Adipose tissue (tissue), 3 donors: Measurements from ENCODE around the gene PPP1R10. TPM values are rescaled to one million over a fixed set of nuclear protein-coding genes. Genes with fewer than 3 reads are reported as not detected.
A peak's percentile ranks its signal among the peaks of the same experiment; 100 is the strongest.

ENCODE experiments used
- H3K27ac ChIP-seq: one replicate; pipeline ENCODE4 v1.5.1; 2013; ENCODE audit warnings: low read depth, low read length
- WGBS, 3 donors: extraction: QIAGEN DNeasy Blood & Tissue Kit; methylation state at CpG; one replicate each; pipeline ENCODE4 v1.1.7; 2013; 5-methylcytosine and 5-hydroxymethylcytosine counted together
- polyA plus RNA-seq, 3 donors: library from polyadenylated mRNA; stranded (reverse); fragments of 200-250 nt; gene quantifications; one replicate each; pipeline ENCODE4 v1.2.3, GENCODE V29; 2013
- donor health status: healthy with polysubstance abuse.
- donor health status: Bipolar disorder and iron deficiency.
- donor health status: healthy.

Gene PPP1R10
- polyA plus RNA-seq, 3 donors, result 11.6 to 27.4 (median 18.1) TPM

DNA sequence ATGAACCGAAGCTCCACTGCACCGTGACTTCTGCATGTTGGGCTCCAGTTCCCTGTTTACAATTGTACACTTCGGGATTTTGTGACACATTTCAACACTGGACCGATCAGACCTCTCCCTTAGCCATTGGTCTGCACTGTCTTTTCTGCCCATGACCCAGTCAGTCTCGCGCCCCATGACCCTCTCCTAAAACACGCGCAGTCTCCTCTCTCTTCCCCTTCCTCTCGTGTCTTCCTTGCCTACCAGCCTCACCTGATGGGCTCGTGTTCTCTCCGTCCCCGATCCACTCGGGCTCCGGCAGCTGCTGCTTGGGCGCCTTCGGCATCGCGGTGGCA lies 46.3 kb downstream of the PPP1R10 start:
- no peak overlapping the region for H3K27ac ChIP-seq
- 1 to 3% (median 1%) methylated on average over 18 of the region's 18 CpGs for WGBS, 3 donors

DNA sequence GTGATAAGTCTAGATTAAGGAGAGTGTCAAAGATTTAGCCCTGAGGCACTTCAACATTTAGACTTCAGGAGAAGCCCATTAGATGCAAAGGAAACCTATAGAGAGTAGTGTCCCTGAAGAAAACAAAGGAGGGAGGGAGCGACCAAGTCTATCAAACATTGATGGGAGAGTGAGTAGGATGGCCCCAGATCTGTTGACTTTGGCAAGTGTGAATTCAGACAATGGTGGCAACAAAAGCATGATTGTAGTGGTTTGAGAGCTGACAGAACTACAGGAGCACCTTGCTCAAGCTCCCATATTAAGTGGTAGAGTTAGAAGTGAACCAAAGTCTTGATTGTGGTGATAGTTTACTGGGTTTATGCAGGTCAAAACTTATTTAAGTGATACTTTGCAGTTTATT lies 46.8 kb downstream of the PPP1R10 start:
- 36 to 91% (median 78%) methylated on average over 1 of the region's 1 CpG for WGBS, 3 donors
- H3K27ac ChIP-seq, result no peak overlapping the region

DNA sequence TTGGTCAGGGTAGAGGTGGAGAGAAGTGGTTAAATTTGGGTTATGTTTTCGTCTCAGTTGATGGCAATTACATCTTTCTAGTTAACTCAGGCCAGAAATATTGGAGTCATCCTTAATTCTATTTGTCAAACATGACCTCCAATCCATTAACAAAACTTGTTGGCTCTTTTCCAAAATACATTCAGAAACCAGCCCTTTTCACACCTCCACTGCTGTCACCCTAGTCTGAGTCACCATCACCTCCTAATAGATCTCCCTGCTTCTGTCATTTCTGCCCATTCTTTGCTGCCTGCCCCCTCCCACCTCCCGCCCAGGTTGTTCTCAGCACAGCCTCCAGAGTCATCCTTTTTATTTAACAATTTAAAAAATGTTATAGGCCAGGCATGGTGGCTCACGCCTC lies 48.8 kb downstream of the PPP1R10 start:
- WGBS, 3 donors, result 62 to 78% (median 75%) methylated on average over 3 of the region's 3 CpGs
- H3K27ac ChIP-seq, result no peak overlapping the region

DNA sequence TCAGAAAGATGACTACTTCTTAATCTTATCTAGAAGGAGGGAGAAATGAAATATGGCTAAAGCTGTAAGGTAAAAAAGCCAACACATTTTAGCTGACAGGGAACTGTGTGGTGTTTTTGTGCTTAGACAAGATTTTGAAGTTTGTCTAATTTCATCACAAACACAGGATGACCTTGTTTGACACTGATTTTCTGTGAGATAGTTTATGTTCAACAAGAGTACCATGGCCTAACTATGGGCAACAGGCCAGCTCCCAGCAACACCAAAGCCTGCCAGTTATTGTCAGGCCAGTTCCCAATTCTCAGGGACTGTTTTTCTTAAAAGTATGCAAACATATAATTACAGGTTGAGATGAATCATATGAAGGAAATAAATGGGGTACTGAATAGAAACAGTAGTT lies 51.3 kb downstream of the PPP1R10 start:
- no peak overlapping the region for H3K27ac ChIP-seq

DNA sequence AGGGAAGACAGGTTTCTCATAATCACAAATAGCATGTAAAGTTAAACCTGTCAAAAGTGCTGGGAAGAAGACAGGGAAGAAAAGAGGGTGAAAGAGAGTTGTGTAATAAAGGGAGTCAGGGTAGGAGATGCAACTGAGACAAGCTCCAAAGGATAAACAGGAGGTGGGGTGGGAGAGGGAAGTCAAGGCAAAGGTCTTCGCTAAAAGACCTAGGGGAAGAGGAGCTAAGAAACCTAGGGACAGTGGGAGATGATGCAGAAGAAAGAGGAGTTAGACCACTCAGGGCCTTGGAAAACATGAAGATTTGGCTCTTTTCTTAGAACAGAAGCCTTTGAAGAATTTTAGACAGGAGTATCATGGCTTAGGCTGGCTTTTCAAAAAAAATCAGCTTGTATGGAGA lies 52.9 kb downstream of the PPP1R10 start:
- 91 to 97% (median 95%) methylated on average over 1 of the region's 1 CpG for WGBS, 3 donors
- no peak overlapping the region for H3K27ac ChIP-seq

DNA sequence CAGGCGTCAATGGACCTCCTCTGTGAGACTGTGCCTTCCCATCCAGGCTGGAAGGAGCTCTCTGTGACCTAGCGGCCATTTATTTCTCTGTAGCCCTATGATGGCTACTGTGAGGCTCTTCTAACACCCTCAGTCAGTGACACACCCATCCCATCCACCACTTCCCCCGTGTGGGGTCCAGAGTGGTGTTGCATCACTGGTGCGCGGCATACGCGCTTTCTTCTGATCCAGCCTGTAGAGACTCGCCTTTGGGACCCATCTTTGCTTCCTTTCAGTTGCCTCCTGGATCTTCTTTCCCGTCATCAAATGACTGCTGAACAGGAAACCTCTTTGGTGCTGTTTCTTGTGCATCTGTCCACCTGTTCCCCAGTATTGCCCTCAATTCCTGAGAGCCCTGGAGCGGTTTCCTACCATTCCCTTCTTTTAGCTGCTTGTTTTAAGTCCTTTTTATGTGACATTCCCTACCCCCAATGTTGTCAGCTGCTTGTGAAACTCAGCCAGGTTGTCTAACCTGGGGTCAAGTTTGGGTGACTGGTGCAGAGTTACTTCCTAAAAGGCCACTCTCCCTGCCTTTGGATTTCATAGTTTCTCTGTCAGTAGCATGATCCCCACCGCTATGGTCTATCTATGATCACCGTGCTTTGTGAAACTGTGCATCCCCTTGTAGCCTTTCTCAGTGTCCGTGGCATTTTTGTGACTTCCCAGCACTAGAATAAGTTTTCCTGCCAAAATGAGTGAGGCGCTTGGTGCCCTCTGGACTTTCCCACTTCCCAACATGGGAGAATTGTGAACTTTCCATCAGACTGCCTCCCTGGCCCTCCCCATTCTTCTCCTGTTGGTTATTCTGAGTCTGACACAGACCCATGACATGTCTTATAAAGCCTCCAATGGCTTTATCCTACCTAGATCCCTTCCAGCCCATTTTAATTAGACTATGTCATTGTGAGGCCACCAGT lies 54.3 kb downstream of the PPP1R10 start:
- no peak overlapping the region for H3K27ac ChIP-seq
- 85 to 92% (median 86%) methylated on average over 14 of the region's 14 CpGs for WGBS, 3 donors

DNA sequence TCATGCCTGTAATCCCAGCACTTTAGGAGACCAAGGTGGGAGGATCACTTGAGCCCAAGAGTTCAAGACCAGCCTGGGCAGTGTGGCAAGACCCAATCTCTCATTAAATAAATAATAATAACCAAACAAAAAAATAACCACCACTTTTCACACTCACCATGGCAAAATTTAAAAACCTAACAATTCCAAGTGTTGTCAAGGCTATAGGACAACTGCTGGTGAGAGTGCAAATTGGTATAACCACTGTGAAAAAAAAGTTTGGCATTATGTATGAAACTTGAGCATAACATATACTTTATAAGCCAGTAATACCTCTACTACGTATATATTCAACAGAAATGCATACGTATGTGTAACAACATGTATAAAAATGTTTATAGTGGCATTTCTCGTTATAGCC lies 56.1 kb downstream of the PPP1R10 start:
- 90 to 97% (median 94%) methylated on average over 3 of the region's 3 CpGs for WGBS, 3 donors
- no peak overlapping the region for H3K27ac ChIP-seq

DNA sequence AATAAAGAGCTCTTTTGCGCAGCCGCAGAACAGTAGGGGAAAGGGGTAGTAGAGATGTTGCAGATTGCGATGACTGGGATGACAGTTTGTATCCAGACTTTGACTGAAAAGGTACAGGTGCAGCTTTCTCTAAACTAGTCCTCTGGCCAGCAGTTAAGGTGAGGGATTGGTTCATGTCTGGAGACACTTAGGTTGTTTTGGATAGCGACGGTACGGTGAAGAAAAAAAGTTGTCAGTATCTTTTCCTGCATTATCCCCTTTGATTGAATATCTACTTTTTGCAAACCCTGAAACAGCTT lies 59.4 kb downstream of the PPP1R10 start:
- WGBS, 3 donors, result 2 to 6% (median 3%) methylated on average over 6 of the region's 6 CpGs
- H3K27ac ChIP-seq, result peak overlapping the region; percentile 19

DNA sequence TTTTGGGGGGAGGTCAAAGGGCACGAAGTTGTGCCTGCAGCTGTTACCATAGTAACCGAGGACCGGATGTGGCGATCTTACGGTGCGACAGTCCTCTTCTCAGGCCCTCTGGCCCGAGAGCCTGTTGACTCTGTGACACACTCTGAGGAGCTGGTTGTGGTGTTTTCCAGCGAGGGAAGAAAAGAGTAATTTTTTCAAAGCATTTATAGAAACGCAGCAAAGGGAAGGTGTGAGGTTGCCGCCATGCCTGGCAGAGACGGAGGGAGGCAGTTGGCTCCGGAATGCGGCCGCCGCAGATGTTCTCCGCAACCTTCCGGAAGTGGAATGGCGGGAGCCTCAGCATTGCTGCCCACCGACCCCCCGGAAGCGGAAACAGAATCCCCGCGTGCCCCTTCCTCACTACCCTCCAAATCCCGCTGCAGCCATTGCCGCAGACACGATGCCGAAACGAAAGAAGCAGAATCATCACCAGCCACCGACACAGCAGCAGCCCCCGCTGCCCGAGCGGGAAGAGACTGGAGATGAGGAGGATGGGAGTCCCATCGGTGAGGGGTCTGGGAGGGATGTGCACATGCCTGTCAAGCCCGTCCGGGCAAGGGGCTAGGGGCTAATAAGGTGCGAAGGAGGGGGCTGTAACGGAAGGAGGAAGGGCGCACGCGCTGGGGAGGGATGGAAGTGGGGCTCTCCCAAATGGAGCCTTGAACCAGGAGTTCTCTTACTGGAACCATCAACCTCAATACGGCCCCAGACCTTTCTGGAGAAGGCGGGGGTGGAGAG lies 59.9 kb downstream of the PPP1R10 start, which contains the start of gene PRR3:
Gene PRR3 (plus strand): TSS at position 390 of the 777 bp plus-strand sequence. CDS start 50 bp downstream, at position 440.
- H3K27ac ChIP-seq, result peak within 1 kb of the TSS; percentile 96
- 0 to 1% (median 0%) methylated on average over 42 of the region's 42 CpGs for WGBS, 3 donors

DNA sequence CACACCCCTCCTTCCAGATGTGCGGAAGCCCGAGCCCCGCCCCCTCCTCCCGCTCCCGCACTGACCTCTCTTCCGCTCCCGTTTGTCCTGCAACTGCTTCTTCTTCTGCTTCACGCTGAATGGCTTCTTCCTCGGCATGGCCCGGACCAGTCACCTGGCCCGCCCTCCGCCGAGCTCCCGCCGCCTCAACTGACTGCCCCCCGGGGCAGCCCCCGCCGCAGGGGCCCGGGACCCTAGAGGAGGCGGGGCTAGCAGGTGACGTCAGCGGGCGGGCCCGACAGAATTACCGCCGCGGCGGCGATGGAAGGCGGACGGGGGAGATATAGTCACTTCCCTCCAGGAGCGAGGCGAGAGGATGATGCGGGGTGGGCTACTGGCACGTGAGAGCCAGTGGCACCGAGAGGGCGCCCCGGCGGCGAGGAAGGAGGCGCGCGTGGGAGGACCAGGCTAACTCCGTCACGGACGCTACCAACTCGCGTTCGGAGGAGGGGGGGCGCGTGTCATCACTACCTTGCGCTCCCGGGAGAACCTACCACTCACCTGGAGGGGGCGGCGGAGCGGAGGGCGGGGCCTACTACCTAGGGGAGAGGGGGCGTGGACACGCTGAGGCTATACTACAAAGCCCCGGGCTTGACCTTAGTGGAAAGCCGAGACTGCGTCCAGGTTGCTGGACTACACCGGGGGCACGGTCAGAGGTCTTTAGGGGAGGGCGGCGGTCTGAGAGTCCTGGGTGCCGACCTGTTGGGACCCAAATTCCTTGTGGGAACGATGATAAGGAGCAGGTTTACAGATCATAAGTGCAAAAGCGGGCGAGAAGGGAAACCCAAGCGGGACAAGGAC lies 60.8 kb downstream of the PPP1R10 start, which contains the start of gene GNL1:
Gene GNL1 (minus strand): TSS at position 424 of the 840 bp plus-strand sequence. CDS start 286 bp downstream, at position 138.
- peak within 1 kb of the TSS; percentile 96 for H3K27ac ChIP-seq
- WGBS, 3 donors, result 0 to 1% (median 1%) methylated on average over 58 to 71 of the region's 71 CpGs

DNA sequence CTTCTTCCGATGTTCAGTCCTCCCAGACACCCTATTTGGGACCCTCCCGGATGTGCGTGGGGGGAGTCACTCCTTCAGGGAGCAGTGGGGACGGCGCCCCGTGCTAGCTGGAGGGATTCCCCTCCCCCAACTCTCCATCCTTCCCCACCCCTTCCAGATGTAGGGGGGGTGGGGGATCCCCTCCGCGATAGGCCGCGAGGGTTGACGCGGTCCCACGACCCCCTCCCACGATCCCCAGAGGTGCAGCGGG lies 61.3 kb downstream of the PPP1R10 start:
- peak overlapping the region; percentile 96 for H3K27ac ChIP-seq
- 0 to 3% (median 2%) methylated on average over 15 of the region's 15 CpGs for WGBS, 3 donors

DNA sequence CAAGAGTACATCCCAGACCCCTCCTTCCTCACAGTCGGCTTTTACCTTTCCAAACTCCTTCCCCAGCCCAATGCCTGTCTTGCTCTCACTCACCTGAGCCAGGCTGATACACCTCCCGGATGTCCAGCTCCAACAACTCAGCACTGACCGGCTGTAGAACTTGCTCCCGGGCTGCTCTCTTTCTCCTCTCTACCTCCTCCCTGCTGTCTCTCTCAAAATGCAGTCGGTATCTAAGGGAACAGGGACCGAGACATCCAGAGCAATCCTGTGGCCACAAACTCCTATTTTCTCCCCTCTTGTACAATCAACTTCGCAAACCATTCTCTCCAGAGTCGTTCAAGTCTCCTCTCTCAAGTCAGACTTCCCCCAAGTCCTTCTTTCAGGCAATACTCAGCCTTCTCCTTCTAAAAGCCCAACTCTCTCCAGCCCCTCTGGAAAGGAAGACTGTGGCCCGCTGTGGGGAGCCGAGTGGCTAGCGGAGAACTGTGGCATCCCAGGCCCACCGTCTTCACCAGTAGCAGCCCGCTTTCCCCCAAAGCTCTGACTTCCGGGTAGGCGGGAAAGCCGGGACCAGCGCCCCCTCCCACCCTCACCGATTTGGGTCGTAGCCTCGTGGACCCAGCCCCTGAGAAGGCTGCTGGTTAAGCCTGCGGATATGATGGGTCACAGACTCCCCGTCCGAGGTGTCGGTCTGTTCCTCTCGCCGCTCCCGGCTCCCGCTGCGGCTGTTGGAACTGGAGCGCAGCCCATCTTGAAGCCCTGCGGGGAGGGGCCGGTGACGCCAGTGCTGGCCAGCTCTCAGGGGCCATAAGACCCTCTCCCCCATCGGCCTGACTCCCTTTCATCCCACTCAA lies 61.9 kb downstream of the PPP1R10 start:
- H3K27ac ChIP-seq, result peak overlapping the region; percentile 96
- 11 to 15% (median 15%) methylated on average over 34 of the region's 34 CpGs for WGBS, 3 donors

DNA sequence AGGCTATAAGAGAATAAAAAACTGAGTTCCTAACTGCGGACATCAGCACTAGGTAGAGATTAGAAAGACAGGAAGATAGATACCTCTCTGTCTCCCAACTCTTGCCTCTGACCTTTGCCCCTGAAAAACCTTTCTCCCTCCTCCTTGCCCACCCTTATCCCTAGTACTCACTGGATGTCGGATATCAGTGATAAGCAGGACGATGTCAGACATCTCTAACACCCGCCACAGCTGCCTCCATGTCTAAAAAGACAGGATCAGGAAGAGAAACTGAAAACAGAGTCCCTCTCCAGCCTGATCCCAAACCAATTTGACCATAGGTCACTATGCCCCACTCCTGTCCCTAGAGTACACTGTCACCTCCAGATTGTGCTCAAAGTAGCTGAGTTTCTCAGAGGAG lies 62.6 kb downstream of the PPP1R10 start:
- H3K27ac ChIP-seq, result no peak overlapping the region
- 82 to 97% (median 95%) methylated on average over 4 of the region's 4 CpGs for WGBS, 3 donors

Other genes with a start within 250 kb of the PPP1R10 start
- gene HLA-E, start 127.7 kb downstream of the PPP1R10 start, polyA plus RNA-seq, result 100 to 1,000 TPM; 197 to 466 (median 363) TPM
- gene GNL1, start 60.8 kb downstream of the PPP1R10 start, polyA plus RNA-seq, result 10 to 100 TPM; 38.2 to 84.1 (median 47.2) TPM
- gene PRR3, start 59.9 kb downstream of the PPP1R10 start, polyA plus RNA-seq, result 1 to 10 TPM; 4.0 to 6.2 (median 5.3) TPM
- 10 to 100 TPM; 18.3 to 46.5 (median 24.6) TPM for gene ABCF1, start 45.8 kb downstream of the PPP1R10 start, polyA plus RNA-seq
- gene MRPS18B, start 597 bp upstream of the PPP1R10 start, polyA plus RNA-seq, result 10 to 100 TPM; 69.1 to 88.1 (median 77.1) TPM
- gene ATAT1, start 9.6 kb upstream of the PPP1R10 start, polyA plus RNA-seq, result 1 to 10 TPM; 2.5 to 5.1 (median 4.9) TPM
- 10 to 100 TPM in 2 of 3 donors, 1 to 10 TPM in 1; 8.8 to 13.2 (median 10.2) TPM for gene C6orf136, start 29.9 kb upstream of the PPP1R10 start, polyA plus RNA-seq
- 10 to 100 TPM; 16.8 to 22.3 (median 19.7) TPM for gene DHX16, start 55.8 kb upstream of the PPP1R10 start, polyA plus RNA-seq
- 100 to 1,000 TPM in 1 of 3 donors, 10 to 100 TPM in 1, 1 to 10 TPM in 1; 10.0 to 102 (median 75.8) TPM for gene PPP1R18, start 69.4 kb upstream of the PPP1R10 start, polyA plus RNA-seq
- gene NRM, start 73.7 kb upstream of the PPP1R10 start, polyA plus RNA-seq, result 1 to 10 TPM; 6.7 to 8.1 (median 7.5) TPM
- gene MDC1, start 100.0 kb upstream of the PPP1R10 start, polyA plus RNA-seq, result 10 to 100 TPM in 1 of 3 donors, 1 to 10 TPM in 2; 7.4 to 12.7 (median 7.8) TPM
- gene TUBB, start 103.1 kb upstream of the PPP1R10 start, polyA plus RNA-seq, result 100 to 1,000 TPM; 166 to 400 (median 269) TPM
- 100 to 1,000 TPM in 2 of 3 donors, 10 to 100 TPM in 1; 87.0 to 229 (median 221) TPM for gene FLOT1, start 125.4 kb upstream of the PPP1R10 start, polyA plus RNA-seq
- 100 to 1,000 TPM in 1 of 3 donors, 10 to 100 TPM in 2; 41.6 to 402 (median 45.5) TPM for gene IER3, start 127.3 kb upstream of the PPP1R10 start, polyA plus RNA-seq